Measurements from ENCODE around the gene SP140.

SP140 gene

DNA sequence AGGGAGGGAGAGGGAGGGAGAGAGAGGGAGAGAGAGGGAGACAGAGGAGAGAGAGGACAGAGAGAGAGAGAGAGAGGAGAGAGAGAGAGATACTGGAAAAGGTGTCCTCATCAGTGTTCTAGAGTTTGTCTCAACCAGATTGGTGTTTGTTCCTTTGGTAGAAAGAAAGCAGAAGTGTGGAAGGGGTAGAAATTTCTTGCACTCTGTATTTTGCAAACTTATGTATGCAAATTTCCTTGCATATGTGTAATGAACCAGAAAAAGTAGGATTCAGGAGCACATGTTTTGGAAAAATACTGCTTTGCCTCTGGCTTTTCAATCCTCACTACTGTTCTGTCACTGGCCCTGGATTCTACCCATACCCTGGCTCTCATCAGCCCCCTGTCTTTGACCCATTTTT lies 1.1 kb upstream of the SP140 start:
- DNase-seq (ENCODE audit: low read depth, low spot score) = no peak
- no peak for TF ChIP-seq CTCF (IDR thresholded peaks at IDR 0.05; ENCODE audit: insufficient read depth, low read length, missing control alignments)
- no peak overlapping the region for H3K4me3 ChIP-seq (ENCODE audit: low read depth, low read length)
- ChIA-PET CTCF (no interaction called here), POLR2A (no interaction called here)

DNA sequence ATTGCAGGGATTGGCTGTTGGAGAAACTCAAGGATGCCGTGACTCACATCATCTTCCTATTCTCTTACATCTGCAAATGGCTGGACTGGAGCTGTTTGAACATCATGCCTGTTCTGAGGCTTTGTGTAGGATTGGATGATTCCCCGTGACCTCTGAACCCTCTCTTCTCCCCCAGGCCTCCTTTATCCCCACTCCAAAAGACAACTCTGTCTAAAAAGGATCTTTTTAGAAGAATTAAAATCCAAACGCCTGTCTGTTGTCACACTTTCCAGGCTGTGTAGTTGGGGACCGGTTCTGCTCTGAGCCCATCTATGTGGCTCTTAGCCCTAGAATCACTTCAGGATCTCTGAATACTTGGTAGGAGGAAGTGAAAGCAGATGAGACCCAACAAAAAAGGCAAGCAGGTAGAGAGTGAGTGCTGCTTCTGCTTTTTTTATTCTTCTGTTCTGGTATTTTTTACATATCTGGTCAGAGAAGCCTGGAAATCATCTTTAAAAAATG lies 565 bp downstream of the SP140 start:
- ChIA-PET CTCF (no interaction called here), POLR2A (no interaction called here)
- TF ChIP-seq CTCF (IDR thresholded peaks at IDR 0.05; ENCODE audit: insufficient read depth, low read length, missing control alignments) = no peak
- DNase-seq (ENCODE audit: low read depth, low spot score) = no peak
- H3K4me3 ChIP-seq (ENCODE audit: low read depth, low read length) = no peak overlapping the region

DNA sequence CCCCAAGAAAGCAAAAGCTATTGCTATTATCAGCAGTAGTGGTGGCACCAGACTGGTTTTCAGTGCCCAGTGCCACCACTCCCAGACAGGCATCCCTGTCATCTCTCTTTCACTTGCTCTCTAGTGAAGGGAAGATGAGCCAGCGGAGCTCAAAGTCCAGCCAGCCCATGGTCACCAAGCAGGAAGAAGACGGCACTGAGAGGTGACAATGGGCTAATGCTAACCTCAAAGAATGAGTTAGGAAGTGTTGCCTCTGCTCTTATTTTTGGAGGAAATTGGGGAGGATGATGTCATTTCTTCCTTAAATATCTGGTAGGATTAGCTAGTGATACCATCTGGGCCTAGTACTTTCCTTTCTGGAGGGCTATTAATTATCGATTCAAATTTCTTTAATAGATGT lies 1.7 kb downstream of the SP140 start:
- ChIA-PET CTCF (no interaction called here), POLR2A (no interaction called here)
- DNase-seq (ENCODE audit: low read depth, low spot score) = no peak
- TF ChIP-seq CTCF (IDR thresholded peaks at IDR 0.05; ENCODE audit: insufficient read depth, low read length, missing control alignments) = no peak
- no peak overlapping the region for H3K4me3 ChIP-seq (ENCODE audit: low read depth, low read length)

GRCh38 chr2:230230087-230230486 lies 4.6 kb downstream of the SP140 start:
- CTCF ChIA-PET = no interaction called here
- POLR2A ChIA-PET = no interaction called here
- DNase-seq (ENCODE audit: low read depth, low spot score) = no peak
- no peak overlapping the region for H3K4me3 ChIP-seq (ENCODE audit: low read depth, low read length)
- TF ChIP-seq CTCF (IDR thresholded peaks at IDR 0.05; ENCODE audit: insufficient read depth, low read length, missing control alignments) = no peak

DNA sequence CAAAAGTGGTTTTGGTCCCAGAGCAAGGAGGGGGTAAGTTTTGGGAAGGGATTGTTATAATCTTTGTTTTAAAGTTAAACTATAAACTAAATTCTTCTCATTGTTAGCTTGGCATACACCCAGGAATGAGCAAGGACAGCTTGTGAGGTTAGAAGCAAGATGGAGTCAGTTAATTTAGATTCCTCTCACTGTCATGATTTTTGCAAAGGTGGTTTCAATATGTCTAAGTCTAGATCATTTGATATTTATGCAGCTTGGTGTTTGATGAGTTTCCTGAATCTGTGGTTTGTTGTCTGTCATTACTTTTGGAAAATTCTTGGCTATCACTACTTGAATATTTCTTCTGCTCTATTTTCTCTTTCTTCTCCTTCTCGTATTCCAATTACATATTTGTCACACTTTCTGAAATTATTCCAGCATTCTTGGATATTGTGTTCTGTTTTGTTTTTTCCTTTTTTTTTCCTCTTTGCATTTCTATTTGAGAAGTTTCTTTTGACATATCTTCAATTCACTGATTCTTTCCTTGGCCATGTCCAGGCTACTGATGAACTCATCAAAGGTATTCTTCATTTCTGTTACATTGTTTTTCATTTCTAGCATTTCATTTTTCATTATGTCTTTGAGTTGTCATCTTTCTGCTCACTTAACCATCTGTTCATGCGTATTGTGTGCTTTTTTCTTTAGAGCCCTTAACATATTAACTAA lies 5.1 kb downstream of the SP140 start:
- H3K4me3 ChIP-seq (ENCODE audit: low read depth, low read length) = no peak overlapping the region
- ChIA-PET CTCF (no interaction called here), POLR2A (no interaction called here)
- DNase-seq (ENCODE audit: low read depth, low spot score) = no peak
- no peak for TF ChIP-seq CTCF (IDR thresholded peaks at IDR 0.05; ENCODE audit: insufficient read depth, low read length, missing control alignments)

DNA sequence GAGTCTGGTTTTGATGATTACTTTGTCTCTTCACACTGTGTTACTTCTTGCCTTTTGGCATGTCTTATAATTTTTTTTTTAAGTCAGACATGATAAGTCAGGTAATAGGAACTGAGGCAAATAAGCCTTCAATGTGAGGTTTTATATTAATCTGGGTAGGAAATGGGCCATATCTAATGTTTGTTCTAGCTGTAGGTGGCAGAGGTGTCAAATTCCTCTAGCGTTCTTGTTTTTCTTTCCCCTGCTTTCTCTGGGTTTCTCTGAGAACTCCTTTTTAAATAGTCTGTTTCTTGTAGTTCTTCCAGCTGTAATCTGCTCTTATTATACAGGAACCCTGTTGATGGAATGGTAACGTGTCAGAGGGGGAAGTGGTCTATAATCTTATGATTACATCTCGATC lies 5.7 kb downstream of the SP140 start:
- no peak for DNase-seq (ENCODE audit: low read depth, low spot score)
- H3K4me3 ChIP-seq (ENCODE audit: low read depth, low read length) = no peak overlapping the region
- CTCF ChIA-PET = no interaction called here
- no peak for TF ChIP-seq CTCF (IDR thresholded peaks at IDR 0.05; ENCODE audit: insufficient read depth, low read length, missing control alignments)
- POLR2A ChIA-PET = no interaction called here
